SK-N-SH treated with all-trans-retinoic acid at 6 μM for 48 hours (cell line): ENCODE measurements around the gene GSG1L.

Source experiments
- ATAC-seq: fragments of 200-7000 bp; cut with Tn5 transposase; 3 replicates; pipeline ENCODE4 v1.9.1; 2020; ENCODE audit warnings: mild to moderate bottlenecking, moderate library complexity
- ARNTL ChIP-seq: fragments of 450-650 bp; formaldehyde crosslinking; IDR thresholded peaks from 2 replicates; pipeline ENCODE4 v1.5.0; 2020; ENCODE audit warnings: low read depth, mild to moderate bottlenecking, moderate library complexity, borderline replicate concordance
- BACH2 ChIP-seq: fragments of 250-450 bp; sonication (Bioruptor Pico); IDR thresholded peaks from 2 replicates; pipeline ENCODE4 v1.9.0; 2021; ENCODE audit warnings: mild to moderate bottlenecking, borderline replicate concordance
- CSDC2 ChIP-seq: fragments of 250-450 bp; sonication (Bioruptor Pico); IDR thresholded peaks from 2 replicates; pipeline ENCODE4 v1.5.0; 2020; ENCODE audit warnings: mild to moderate bottlenecking, moderate library complexity
- ESRRG ChIP-seq: fragments of 250-450 bp; sonication (Bioruptor Pico); IDR thresholded peaks from 2 replicates; pipeline ENCODE4 v1.6.1; 2021; ENCODE audit warnings: mild to moderate bottlenecking
- GLIS3 ChIP-seq: fragments of 250-450 bp; sonication (Bioruptor Pico); IDR thresholded peaks from 2 replicates; pipeline ENCODE4 v1.5.0; 2020; ENCODE audit warnings: mild to moderate bottlenecking, moderate library complexity
- OSR1 ChIP-seq: fragments of 250-450 bp; sonication (Bioruptor Pico); IDR thresholded peaks from 2 replicates; pipeline ENCODE4 v1.8.0; 2022; ENCODE audit warnings: moderate library complexity, mild to moderate bottlenecking, inconsistent platforms
- RARB ChIP-seq: fragments of 250-450 bp; sonication (Bioruptor Pico); IDR thresholded peaks from 2 replicates; pipeline ENCODE4 v1.8.0; 2021; ENCODE audit warnings: mild to moderate bottlenecking, moderate library complexity
- SNAI2 ChIP-seq: fragments of 250-450 bp; sonication (Bioruptor Pico); IDR thresholded peaks from 2 replicates; pipeline ENCODE4 v1.5.0; 2020; ENCODE audit warnings: mild to moderate bottlenecking, moderate library complexity
- TCF4 ChIP-seq: fragments of 250-450 bp; sonication (Bioruptor Pico); IDR thresholded peaks from 2 replicates; pipeline ENCODE4 v1.8.0; 2021; ENCODE audit warnings: mild to moderate bottlenecking, moderate library complexity, borderline replicate concordance
- TOX ChIP-seq: fragments of 250-450 bp; sonication (Bioruptor Pico); IDR thresholded peaks from 2 replicates; pipeline ENCODE4 v1.8.0; 2021; ENCODE audit warnings: mild to moderate bottlenecking, moderate library complexity, borderline replicate concordance
- ZFP3 ChIP-seq: fragments of 250-450 bp; sonication (Bioruptor Pico); IDR thresholded peaks from 2 replicates; pipeline ENCODE4 v1.5.0; 2020; ENCODE audit warnings: mild to moderate bottlenecking, moderate library complexity
- ZFP30 ChIP-seq: fragments of 450-650 bp; formaldehyde crosslinking; IDR thresholded peaks from 2 replicates; pipeline ENCODE4 v1.5.0; 2022; ENCODE audit warnings: mild to moderate bottlenecking, moderate library complexity
- ZNF565 ChIP-seq: fragments of 450-650 bp; formaldehyde crosslinking; conservative IDR thresholded peaks from 2 replicates; pipeline ENCODE4 v1.5.0; 2020; ENCODE audit warnings: low read depth, mild to moderate bottlenecking, moderate library complexity
- ZNF70 ChIP-seq: fragments of 450-650 bp; formaldehyde crosslinking; IDR thresholded peaks from 2 replicates; pipeline ENCODE4 v1.5.0; 2020; ENCODE audit warnings: mild to moderate bottlenecking, moderate library complexity
- ZNF8 ChIP-seq: fragments of 450-650 bp; formaldehyde crosslinking; IDR thresholded peaks from 2 replicates; pipeline ENCODE4 v1.5.0; 2020; ENCODE audit warnings: mild to moderate bottlenecking, moderate library complexity
- TF ChIP-seq, protein P1 (sequence below): fragments of 250-450 bp; sonication (Bioruptor Pico); IDR thresholded peaks from 2 replicates; pipeline ENCODE4 v1.8.0; 2020; ENCODE audit warnings: mild to moderate bottlenecking, moderate library complexity, borderline replicate concordance
- TF ChIP-seq, protein P2 (sequence below): fragments of 250-450 bp; sonication (Bioruptor Pico); IDR thresholded peaks from 2 replicates; pipeline ENCODE4 v1.8.0; 2021; ENCODE audit warnings: low read depth, mild to moderate bottlenecking, moderate library complexity, borderline replicate concordance
- TF ChIP-seq, protein P3 (sequence below): fragments of 250-450 bp; sonication (Bioruptor Pico); IDR thresholded peaks from 2 replicates; pipeline ENCODE4 v1.5.1; 2021; ENCODE audit warnings: mild to moderate bottlenecking, moderate library complexity
- TF ChIP-seq, protein P4 (sequence below): fragments of 250-450 bp; sonication (Bioruptor Pico); IDR thresholded peaks from 2 replicates; pipeline ENCODE4 v1.5.1; 2020; ENCODE audit warnings: low read depth, mild to moderate bottlenecking, moderate library complexity
- TF ChIP-seq, protein P5 (sequence below): fragments of 250-450 bp; sonication (Bioruptor Pico); IDR thresholded peaks from 2 replicates; pipeline ENCODE4 v1.5.0; 2020; ENCODE audit warnings: mild to moderate bottlenecking, moderate library complexity

The GSG1L gene

DNA sequence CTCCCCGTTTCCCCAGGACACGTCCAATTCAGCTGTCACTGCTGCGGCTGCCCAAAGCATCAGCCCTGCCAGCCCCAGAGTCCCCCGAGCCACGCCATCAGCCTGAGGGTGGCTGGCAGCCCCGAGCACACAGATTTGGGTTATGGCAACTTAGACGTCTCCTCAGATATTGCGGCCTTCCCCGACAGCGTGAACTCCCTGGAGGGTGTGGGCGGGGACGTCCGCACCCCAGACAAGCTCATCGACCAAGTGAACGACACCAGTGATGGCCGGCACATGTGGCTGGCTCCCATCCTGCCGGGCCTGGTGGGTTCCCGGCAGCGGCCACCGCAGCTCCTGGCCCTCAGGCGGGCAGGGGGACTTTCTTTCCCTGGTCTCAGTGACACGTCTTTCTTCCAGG is 288.7 kb downstream of the GSG1L start (continued):
- TF ChIP-seq SNAI2 (CRISPR knock-in tag) (no peak), ZFP3 (CRISPR knock-in tag) (no peak), TCF4 (CRISPR knock-in tag) (no peak), TOX (CRISPR knock-in tag) (no peak), ZFP30 (CRISPR knock-in tag) (no peak), ARNTL (no peak), OSR1 (CRISPR knock-in tag) (no peak)
- TF ChIP-seq, protein P1, sequence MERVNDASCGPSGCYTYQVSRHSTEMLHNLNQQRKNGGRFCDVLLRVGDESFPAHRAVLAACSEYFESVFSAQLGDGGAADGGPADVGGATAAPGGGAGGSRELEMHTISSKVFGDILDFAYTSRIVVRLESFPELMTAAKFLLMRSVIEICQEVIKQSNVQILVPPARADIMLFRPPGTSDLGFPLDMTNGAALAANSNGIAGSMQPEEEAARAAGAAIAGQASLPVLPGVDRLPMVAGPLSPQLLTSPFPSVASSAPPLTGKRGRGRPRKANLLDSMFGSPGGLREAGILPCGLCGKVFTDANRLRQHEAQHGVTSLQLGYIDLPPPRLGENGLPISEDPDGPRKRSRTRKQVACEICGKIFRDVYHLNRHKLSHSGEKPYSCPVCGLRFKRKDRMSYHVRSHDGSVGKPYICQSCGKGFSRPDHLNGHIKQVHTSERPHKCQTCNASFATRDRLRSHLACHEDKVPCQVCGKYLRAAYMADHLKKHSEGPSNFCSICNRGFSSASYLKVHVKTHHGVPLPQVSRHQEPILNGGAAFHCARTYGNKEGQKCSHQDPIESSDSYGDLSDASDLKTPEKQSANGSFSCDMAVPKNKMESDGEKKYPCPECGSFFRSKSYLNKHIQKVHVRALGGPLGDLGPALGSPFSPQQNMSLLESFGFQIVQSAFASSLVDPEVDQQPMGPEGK (CRISPR knock-in tag), result no peak
- TF ChIP-seq, protein P2, sequence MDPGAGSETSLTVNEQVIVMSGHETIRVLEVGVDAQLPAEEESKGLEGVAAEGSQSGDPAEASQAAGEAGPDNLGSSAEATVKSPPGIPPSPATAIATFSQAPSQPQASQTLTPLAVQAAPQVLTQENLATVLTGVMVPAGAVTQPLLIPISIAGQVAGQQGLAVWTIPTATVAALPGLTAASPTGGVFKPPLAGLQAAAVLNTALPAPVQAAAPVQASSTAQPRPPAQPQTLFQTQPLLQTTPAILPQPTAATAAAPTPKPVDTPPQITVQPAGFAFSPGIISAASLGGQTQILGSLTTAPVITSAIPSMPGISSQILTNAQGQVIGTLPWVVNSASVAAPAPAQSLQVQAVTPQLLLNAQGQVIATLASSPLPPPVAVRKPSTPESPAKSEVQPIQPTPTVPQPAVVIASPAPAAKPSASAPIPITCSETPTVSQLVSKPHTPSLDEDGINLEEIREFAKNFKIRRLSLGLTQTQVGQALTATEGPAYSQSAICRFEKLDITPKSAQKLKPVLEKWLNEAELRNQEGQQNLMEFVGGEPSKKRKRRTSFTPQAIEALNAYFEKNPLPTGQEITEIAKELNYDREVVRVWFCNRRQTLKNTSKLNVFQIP, result no peak

DNA sequence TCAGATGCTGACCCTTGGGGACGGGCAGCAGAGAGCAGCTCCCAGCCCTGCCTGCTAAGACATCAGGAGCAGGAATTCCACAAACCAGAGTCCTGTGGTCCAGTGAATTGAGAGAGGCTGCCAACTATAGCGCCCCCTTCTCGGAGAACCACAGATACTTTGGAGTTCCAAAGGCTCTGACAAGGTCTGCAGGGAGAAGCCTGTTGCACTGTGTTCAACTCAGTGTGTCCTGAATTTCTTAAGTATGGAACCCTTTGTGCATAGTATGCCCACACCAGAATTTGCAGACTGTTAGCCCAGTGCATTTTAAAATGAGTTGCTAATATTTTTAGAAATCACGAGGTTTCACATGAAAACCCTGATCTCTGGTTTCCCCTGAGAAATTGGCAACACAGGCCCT is 290.2 kb downstream of the GSG1L start:
- TF ChIP-seq CSDC2 (CRISPR knock-in tag) (no peak), ZNF70 (no peak), SNAI2 (CRISPR knock-in tag) (no peak), BACH2 (CRISPR knock-in tag) (no peak), ZNF8 (no peak), TOX (CRISPR knock-in tag) (no peak), TCF4 (CRISPR knock-in tag) (no peak), GLIS3 (CRISPR knock-in tag) (no peak), OSR1 (CRISPR knock-in tag) (no peak), ZFP3 (CRISPR knock-in tag) (no peak), ARNTL (no peak), ESRRG (no peak), ZFP30 (CRISPR knock-in tag) (no peak), ZNF565 (CRISPR knock-in tag) (no peak), RARB (CRISPR knock-in tag) (no peak)
- TF ChIP-seq, protein P3, sequence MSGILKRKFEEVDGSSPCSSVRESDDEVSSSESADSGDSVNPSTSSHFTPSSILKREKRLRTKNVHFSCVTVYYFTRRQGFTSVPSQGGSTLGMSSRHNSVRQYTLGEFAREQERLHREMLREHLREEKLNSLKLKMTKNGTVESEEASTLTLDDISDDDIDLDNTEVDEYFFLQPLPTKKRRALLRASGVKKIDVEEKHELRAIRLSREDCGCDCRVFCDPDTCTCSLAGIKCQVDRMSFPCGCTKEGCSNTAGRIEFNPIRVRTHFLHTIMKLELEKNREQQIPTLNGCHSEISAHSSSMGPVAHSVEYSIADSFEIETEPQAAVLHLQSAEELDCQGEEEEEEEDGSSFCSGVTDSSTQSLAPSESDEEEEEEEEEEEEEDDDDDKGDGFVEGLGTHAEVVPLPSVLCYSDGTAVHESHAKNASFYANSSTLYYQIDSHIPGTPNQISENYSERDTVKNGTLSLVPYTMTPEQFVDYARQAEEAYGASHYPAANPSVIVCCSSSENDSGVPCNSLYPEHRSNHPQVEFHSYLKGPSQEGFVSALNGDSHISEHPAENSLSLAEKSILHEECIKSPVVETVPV (CRISPR knock-in tag), result no peak
- TF ChIP-seq, protein P2, result no peak
- TF ChIP-seq, protein P1 (CRISPR knock-in tag), result no peak
- TF ChIP-seq, protein P4, sequence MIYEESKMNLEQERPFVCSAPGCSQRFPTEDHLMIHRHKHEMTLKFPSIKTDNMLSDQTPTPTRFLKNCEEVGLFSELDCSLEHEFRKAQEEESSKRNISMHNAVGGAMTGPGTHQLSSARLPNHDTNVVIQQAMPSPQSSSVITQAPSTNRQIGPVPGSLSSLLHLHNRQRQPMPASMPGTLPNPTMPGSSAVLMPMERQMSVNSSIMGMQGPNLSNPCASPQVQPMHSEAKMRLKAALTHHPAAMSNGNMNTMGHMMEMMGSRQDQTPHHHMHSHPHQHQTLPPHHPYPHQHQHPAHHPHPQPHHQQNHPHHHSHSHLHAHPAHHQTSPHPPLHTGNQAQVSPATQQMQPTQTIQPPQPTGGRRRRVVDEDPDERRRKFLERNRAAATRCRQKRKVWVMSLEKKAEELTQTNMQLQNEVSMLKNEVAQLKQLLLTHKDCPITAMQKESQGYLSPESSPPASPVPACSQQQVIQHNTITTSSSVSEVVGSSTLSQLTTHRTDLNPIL (CRISPR knock-in tag), result no peak
- TF ChIP-seq, protein P5, sequence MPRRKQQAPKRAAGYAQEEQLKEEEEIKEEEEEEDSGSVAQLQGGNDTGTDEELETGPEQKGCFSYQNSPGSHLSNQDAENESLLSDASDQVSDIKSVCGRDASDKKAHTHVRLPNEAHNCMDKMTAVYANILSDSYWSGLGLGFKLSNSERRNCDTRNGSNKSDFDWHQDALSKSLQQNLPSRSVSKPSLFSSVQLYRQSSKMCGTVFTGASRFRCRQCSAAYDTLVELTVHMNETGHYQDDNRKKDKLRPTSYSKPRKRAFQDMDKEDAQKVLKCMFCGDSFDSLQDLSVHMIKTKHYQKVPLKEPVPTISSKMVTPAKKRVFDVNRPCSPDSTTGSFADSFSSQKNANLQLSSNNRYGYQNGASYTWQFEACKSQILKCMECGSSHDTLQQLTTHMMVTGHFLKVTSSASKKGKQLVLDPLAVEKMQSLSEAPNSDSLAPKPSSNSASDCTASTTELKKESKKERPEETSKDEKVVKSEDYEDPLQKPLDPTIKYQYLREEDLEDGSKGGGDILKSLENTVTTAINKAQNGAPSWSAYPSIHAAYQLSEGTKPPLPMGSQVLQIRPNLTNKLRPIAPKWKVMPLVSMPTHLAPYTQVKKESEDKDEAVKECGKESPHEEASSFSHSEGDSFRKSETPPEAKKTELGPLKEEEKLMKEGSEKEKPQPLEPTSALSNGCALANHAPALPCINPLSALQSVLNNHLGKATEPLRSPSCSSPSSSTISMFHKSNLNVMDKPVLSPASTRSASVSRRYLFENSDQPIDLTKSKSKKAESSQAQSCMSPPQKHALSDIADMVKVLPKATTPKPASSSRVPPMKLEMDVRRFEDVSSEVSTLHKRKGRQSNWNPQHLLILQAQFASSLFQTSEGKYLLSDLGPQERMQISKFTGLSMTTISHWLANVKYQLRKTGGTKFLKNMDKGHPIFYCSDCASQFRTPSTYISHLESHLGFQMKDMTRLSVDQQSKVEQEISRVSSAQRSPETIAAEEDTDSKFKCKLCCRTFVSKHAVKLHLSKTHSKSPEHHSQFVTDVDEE, result no peak
- no peak for ATAC-seq
